Calu3 (cell line): ENCODE measurements around the gene PURA. TPM values are rescaled to one million over a fixed set of nuclear protein-coding genes. Genes with fewer than 3 reads are reported as not detected.

ENCODE experiments used
- BruUV-seq: library from RNA; stranded (reverse); fragments of 400-500 nt; replicated peaks from 2 replicates; lab custom pipeline; 2021; lab: Mats Ljungman, UMichigan
- CTCF ChIA-PET: fragments of 300-600 bp; sonication (Branson Sonifier 250); formaldehyde crosslinking; loops from one replicate; lab custom pipeline; 2022; ENCODE audit warnings: antibody characterized with exemption; lab: Charles Lee
- DNase-seq: peaks from one replicate; pipeline ENCODE4 v3.0.0; 2022
- H3K27ac Mint-ChIP-seq: one replicate; pipeline ENCODE4 v1.8.0; 2022; ENCODE audit warnings: mixed read lengths; ENCODE audit not compliant: unreplicated experiment
- H3K27me3 Mint-ChIP-seq: one replicate; pipeline ENCODE4 v1.8.0; 2022; ENCODE audit warnings: mixed read lengths; ENCODE audit not compliant: unreplicated experiment
- H3K36me3 Mint-ChIP-seq: one replicate; pipeline ENCODE4 v1.8.0; 2022; ENCODE audit warnings: mild to moderate bottlenecking, moderate library complexity, mixed read lengths; ENCODE audit not compliant: insufficient read depth, unreplicated experiment
- H3K4me1 Mint-ChIP-seq: one replicate; pipeline ENCODE4 v1.8.0; 2022; ENCODE audit warnings: mild to moderate bottlenecking, low read depth, mixed read lengths; ENCODE audit not compliant: unreplicated experiment
- H3K4me3 Mint-ChIP-seq: one replicate; pipeline ENCODE4 v1.8.0; 2022; ENCODE audit warnings: mild to moderate bottlenecking, low read depth, moderate library complexity, mixed read lengths; ENCODE audit not compliant: unreplicated experiment
- H3K9me3 Mint-ChIP-seq: one replicate; pipeline ENCODE4 v1.8.0; 2022; ENCODE audit warnings: low read depth, mixed read lengths; ENCODE audit not compliant: unreplicated experiment
- CTCF ChIP-seq: fragments of 200-600 bp; IDR thresholded peaks from one replicate; pipeline ENCODE4 v1.8.0; 2022; ENCODE audit warnings: antibody characterized with exemption; ENCODE audit not compliant: unreplicated experiment
- intact Hi-C: fragments of 100-400 bp; cut with micrococcal nuclease; formaldehyde crosslinking; loops from one replicate; pipeline ENCODE4 v1.10.0; 2022; ENCODE audit not compliant: unreplicated experiment
- total RNA-seq: library from RNA; stranded (reverse); gene quantifications from 2 replicates; pipeline ENCODE4 v1.2.3, GENCODE V29; 2022

PURA gene
- total RNA-seq, 1 experiment from 2014 or later: 16.7 TPM

GRCh38 chr5:140134277-140134935 lies 20.5 kb downstream of the PURA start:
- intact Hi-C loops: no loop called here
- no peaks in the 10 kb centered on the region for H3K9me3 Mint-ChIP-seq
- no peak for TF ChIP-seq CTCF
- peaks cover 11% of the 10 kb centered on the region for H3K4me1 Mint-ChIP-seq
- no peak overlapping the region for H3K27ac Mint-ChIP-seq
- H3K4me3 Mint-ChIP-seq: no peak overlapping the region
- H3K36me3 Mint-ChIP-seq: no peaks in the 10 kb centered on the region
- H3K27me3 Mint-ChIP-seq: no peaks in the 10 kb centered on the region
- CTCF ChIA-PET: interaction anchor here (0.5 to 2.5 kb wide), 3 partner anchors 10 to 62 kb away, joined by 4 to 9 read pairs (median 6); no protein-coding TSS in a partner anchor
- no TSS peak for BruUV-seq
- no peak for DNase-seq

- no TSS peak for BruUV-seq
- TF ChIP-seq CTCF: no peak
- no peaks in the 10 kb centered on the region for H3K9me3 Mint-ChIP-seq
- H3K27ac Mint-ChIP-seq: no peak overlapping the region
- intact Hi-C loops: no loop called here
- H3K36me3 Mint-ChIP-seq: no peaks in the 10 kb centered on the region
- CTCF ChIA-PET: interaction anchor here (2.5 kb wide), 1 partner anchor 9 kb away, joined by 9 read pairs; no protein-coding TSS in a partner anchor
- no peak overlapping the region for H3K4me3 Mint-ChIP-seq
- no peak for DNase-seq
- peaks cover 11% of the 10 kb centered on the region for H3K4me1 Mint-ChIP-seq
- H3K27me3 Mint-ChIP-seq: peaks cover 7% of the 10 kb centered on the region
These were observed 21.2 kb downstream of the PURA start for GRCh38 chr5:140135127-140135526.

- no TSS peak for BruUV-seq
- no peak overlapping the region for H3K4me3 Mint-ChIP-seq
- peaks cover 14% of the 10 kb centered on the region for H3K27me3 Mint-ChIP-seq
- H3K9me3 Mint-ChIP-seq: no peaks in the 10 kb centered on the region
- no peak overlapping the region for H3K27ac Mint-ChIP-seq
- no peak for DNase-seq
- CTCF ChIA-PET: interaction anchor here (1.4 kb wide), 1 partner anchor 18 kb away, joined by 3 read pairs; no protein-coding TSS in a partner anchor
- peaks cover 10% of the 10 kb centered on the region for H3K4me1 Mint-ChIP-seq
- intact Hi-C loops: no loop called here
- no peak for TF ChIP-seq CTCF
- H3K36me3 Mint-ChIP-seq: no peaks in the 10 kb centered on the region
These were observed 22.7 kb downstream of the PURA start for GRCh38 chr5:140136624-140137023.

- BruUV-seq: no TSS peak
- peaks cover 22% of the 10 kb centered on the region for H3K27me3 Mint-ChIP-seq
- no peak overlapping the region for H3K4me3 Mint-ChIP-seq
- H3K9me3 Mint-ChIP-seq: no peaks in the 10 kb centered on the region
- intact Hi-C loops: no loop called here
- DNase-seq: no peak
- no peak for TF ChIP-seq CTCF
- H3K27ac Mint-ChIP-seq: no peak overlapping the region
- no peaks in the 10 kb centered on the region for H3K36me3 Mint-ChIP-seq
- CTCF ChIA-PET: no interaction called here
- peaks cover 11% of the 10 kb centered on the region for H3K4me1 Mint-ChIP-seq
These were observed 26.5 kb downstream of the PURA start for GRCh38 chr5:140140435-140140834.
